ENCODE results near the gene PDZRN3. TPM values are rescaled to one million over a fixed set of nuclear protein-coding genes. Genes with fewer than 3 reads are reported as not detected.

The PDZRN3 gene
- polyA plus RNA-seq, 12 donors: 71.1 to 111 (median 87.2) TPM; not detected in 1

DNA sequence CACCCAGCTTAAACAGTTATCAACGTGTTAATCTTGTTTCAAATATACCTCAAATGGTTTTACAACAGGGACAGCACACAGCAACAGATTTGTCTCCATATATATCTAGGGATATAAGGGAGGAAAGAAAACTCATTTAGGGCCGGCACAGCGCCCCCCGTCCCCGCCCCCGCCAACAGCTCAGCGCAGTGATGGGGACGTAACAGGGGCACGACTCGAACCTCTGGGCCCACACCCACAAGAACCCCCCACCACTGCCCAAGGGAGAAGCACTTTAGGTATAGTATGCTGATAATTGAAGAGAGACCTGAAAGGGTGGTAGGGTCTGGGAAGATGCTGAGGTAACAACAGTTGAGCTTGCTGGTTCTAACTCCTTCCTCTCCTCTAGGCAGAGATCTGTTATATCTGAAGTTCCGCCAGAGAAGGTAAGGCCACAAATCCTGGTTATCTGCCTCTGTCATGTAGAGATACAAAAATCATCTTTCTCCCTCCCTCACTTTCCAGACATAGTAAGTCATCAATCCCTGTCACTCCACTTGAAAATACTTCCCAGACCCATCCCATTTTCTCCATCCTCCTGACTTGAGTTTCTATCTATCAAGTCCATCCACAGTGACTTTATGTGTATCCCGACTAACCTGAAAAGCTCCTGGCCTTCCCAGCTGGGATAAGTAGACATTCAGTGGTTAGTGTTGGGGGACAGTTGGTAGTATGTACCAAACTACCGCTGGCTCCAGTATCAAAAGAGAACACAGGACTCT is 126.9 kb downstream of the PDZRN3 start:
- DNase-seq: no peak

DNA sequence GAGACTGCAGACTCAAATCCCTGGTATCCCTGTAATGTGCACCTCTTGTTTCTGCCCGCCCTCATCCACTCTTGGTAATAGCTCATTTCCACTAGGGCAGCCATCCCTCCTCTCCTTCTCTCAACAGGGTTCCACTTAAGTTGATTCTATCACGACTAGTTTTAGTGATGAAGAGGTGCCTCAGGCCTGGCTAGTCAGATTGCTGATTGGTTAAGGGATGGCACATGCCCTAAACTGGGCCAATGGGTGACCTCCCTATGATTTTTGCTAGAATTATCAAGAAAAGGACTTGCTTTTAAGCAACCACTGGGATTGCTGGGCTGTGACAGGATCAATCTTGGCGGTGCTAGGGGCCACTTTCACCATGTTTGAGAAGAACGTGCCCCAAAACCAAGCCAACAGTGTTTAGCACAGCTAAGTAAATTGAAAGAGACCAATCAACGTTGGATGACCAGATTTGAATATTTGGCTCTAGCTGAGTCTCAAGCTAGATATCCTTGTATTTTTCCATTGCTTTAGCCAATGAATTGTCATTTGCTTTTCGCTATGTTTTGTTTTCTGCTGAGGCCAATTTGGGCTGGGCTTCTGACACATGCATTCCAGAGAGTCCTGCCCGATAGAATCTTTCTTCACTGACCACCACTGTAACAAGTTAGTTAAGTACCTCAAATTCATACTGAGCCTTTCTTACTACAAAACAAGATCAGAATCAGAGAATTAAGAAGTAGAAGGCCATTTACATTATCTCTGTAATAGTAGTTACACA is 131.0 kb downstream of the PDZRN3 start:
- DNase-seq: no peak

DNA sequence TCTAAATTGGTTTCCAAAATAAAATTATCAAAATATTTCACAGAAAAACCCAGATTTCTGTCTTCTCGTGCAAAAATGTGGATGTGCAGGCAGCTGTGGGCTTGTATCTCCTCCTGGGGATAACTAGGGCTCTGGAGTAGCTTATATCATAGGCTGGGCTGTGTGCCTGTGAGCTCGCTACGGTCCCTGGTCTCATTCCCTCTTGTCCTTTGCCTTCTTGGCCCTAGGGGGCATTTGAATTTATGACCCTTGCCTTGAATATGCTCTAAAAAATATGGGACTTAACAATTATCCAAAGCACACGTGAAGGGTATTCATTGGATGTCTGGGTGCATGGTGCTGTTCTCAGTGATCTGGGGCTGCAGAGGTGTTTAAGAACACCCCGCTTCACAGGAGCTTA is 132.6 kb downstream of the PDZRN3 start:
- no peak for DNase-seq

DNA sequence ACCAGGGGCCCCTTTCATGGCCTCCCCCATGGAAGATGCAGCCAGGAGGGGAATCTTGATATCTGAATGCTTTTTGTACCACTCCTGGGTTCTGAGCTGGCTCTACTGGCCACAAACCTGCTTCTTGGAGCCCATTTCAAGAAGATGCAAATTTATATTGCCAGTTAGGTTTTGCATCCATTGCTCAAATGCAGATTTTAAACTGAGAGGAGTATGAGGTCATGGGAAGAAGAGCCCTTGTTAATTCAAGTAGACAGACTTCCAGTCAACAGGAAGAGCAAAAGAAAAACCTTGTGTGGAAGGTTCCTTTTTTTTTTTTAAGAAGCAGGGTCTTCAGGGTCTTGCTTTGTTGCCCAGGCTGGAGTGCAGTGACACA is 133.5 kb downstream of the PDZRN3 start:
- DNase-seq: no peak

DNA sequence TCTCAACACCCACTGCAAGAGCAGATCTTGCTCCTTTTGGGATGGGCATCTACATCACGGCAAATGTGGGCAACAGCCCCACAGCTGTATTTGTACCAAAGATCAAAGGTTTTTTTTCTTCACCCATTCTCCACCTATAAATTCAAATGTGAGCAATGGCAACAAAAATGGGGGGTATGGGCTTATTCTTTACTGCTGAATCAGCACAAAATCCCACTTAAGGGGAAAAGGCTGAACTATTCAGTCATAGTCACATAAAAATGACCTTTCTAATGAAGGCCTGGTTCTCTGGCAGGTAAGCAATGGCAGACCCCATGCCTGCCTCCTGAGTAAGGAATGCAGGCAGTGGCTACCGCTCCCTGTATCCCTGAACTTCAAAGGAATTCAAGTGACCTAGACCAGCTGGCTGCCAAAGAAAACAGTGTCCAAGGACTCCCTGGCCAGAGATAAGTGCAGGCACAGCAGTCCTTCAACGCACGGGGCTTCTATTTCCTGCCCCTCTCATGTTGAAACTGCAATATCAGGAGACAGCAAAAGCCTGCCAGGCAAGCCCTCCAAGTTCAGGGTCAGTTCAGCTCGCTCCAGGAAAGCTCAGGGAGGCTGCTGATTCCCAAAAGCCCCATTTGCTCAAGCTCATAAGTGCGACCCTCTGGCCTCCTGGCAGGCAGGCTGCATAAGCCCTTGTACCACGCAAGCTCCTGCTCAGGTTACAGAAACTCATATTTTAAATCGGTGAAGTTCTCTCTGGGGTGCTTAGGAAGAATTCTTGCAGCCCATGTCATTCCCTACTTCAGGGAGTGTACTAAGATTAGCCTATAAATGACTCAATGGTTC is 134.1 kb downstream of the PDZRN3 start:
- DNase-seq: no peak

DNA sequence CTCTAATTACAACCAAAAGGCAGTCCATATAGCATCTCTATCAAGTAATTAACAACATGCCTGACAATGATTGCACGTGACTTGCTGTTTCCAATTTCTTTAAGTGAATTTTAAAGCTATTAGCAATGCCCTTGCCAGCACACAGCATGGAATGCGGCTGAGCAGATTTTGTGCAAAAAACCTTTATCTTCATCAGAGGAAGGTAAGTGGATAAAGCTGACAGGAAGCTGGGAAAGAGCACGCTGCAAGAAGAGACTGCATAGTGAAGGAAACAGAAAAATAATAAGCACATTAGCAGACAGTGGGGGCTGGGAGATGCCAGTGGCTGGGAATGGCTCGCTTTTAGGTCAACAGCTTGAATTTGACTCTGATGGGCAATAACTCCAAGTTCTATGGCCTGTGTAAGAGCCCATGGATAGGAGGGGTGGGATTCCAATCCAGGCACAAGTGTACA is 138.8 kb downstream of the PDZRN3 start:
- DNase-seq: no peak

DNA sequence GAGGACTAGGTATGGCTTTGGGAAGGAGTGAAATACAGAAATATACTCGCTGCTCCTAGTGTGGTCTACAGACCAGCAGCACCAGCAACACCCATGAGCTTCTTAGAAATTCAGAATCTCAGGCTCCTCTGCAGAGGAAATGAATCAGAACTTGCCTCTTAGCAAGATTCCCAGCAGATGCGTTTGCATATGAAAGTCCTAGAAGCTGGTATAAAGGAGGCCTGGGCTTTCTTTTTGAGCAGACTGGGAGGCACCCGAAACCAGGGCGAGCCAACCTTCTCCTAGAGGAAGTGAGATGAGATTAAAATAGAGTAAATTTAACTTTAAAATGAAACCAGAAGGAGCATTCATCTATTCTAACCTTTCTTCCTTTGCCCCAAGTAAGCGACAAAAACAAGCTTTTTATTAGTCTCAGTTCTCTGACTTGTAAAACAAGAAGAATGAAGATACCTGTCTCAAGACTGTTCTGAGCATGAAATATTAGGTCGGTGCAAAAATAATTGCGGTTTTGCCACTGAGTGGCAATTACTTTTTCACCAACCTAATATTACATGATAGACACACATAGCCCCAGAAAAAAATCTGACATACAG is 140.0 kb downstream of the PDZRN3 start:
- DNase-seq: no peak

DNA sequence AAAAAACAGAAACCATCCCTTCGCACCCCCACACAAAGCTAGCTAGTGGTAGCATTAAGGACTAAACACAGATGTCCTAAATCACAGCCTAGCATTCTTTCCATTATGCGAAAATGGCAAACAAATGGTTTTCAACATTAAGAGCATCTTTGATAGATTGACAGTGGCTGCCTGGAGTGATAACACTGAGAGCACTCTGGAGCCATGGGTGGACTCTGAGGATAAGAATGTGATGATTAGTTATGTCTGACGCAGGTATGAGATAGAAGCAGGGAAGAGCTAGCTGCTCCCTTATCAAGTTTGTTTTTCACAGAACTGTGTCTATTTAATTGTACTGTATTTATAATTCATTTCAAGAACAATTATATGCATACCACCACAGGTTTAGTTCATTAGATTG is 142.9 kb downstream of the PDZRN3 start:
- no peak for DNase-seq

DNA sequence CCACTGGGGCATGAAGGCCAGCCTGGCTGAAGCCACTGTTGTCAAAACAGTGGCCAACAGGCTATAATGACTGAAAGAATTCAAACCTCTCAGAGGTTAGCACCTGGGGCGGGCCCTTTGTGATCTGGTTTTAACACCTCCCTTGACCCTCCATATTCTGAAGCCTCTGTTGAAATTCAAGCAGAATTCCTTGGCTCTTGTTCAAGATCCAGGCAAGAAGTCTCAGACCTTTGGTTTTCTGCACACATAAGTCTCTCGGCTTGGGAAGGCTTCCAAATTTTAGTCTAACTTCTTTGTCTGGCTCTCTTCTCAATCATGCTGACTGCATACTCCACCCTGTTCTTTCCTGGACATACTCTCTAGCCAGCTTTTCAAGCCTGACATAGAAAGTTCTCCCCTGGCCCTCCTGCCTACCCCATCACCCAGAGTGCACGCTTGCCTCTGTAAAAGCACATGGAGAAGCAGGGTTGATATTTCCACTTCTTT is 144.5 kb downstream of the PDZRN3 start:
- DNase-seq: no peak

DNA sequence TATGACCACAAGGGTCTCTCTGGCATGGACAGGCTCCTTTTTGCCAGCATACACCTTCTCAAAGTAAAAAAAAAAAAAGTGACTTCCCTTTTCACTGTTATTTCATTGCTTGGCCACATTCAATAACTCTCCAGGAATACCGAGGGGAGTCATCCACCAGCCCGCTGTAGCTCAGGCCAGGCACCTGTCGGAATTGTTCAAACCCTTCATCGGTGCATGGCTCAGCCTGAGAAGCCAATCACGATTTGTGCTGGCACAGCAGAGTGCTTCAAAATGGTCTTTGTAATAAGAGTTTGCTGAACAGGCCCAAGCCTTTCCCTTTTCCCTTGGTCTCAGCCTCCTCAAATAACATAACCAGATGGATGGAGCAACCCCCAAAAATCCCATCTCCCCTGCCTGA is 145.4 kb downstream of the PDZRN3 start:
- no peak for DNase-seq

DNA sequence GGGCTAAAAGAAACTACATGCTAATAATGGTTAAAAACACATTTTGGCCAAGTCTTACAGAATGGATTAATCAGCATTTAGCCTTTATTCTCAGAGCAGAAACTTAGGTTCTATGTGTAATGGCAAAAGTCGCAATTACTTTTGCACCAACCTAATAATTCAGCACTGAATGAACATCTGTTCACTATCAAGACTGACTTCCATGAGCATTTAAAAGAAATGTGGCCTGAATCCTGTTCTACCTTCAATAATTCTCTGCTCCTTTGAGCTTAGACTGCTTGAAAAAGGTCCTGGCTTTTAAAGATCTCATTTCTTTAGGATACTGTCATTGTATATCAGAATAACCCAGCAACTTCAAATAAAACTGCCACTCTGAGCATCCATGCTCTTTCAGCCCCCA is 145.9 kb downstream of the PDZRN3 start:
- DNase-seq: no peak

DNA sequence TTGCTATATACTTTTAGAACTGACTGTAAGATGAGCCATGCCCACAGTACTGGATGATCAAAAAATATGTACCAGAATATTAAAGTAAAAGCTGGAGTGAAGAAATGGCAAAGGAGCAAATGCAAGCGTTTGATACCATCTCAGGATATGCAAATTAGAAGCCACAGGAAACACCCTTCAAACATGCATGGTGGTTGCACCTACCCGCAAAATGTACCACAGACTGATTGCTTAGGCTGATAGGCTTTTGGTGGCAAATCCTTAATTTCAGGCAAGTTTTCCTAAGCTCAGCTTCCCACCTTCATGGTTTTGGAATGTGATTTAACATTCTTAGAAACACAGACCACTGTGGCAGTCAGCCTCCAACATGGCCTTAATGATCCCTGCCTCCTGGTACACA is 149.0 kb downstream of the PDZRN3 start:
- no peak for DNase-seq

DNA sequence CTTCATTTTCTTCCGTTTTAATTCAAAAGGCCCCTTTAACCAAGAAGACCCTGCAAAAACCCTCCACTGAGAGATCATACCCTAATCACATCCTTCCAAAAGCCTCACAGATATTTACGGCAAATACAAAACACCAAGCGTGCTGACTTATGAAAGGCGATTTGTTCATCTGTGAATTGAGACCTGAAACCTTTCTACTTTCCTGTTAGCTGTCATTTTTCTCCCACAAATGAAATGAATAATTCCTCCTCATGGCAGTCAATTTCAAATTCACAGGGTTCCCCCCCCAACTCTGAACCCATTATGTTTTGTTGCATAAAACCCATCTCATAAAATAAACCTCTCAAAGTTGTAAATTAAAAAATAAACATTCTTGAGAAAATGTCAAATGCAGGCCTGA is 149.6 kb downstream of the PDZRN3 start:
- no peak for DNase-seq

DNA sequence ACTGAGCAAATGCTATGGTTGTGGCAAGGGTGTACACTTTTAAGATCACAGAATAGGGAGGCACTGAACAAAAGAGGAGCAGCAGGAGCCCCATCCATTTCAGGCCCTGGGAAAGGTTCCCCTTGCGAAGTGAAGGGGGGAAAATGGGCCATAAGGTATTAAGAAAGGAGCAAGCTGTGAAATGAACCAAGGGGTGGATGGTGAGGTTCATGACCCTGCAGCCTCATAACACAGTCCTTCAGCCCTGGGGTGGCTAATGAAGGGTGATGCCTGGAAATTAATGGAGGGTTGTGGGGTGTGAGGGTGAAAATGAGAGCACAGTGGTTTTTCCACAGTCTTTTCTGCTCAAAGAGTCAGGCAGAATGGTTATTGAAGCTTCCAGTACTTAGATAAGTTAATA is 150.1 kb downstream of the PDZRN3 start:
- DNase-seq: no peak

DNA sequence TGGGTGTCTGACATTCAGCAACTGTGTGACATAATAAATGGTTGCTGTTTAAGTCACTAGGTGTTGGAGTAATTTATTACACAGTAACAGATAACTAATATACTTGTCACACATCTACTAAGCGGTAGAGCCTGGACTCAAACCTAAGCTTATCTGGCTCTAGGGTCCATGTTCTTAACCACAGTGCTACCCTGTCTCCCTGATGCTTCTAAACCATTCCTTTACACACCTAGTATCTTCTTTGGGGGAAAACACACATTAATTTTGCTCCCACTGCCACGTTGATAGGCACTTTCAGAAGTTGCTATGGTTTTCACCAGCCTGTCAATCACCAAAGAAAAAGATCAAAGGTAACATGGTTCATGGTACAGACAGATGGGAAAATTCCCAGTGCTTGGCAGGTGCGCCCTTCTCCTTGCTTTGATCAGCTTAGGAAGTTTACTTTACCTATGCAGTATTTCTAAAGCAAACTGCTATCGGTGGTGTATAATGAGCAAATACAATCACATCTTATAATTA is 150.8 kb downstream of the PDZRN3 start:
- no peak for DNase-seq

DNA sequence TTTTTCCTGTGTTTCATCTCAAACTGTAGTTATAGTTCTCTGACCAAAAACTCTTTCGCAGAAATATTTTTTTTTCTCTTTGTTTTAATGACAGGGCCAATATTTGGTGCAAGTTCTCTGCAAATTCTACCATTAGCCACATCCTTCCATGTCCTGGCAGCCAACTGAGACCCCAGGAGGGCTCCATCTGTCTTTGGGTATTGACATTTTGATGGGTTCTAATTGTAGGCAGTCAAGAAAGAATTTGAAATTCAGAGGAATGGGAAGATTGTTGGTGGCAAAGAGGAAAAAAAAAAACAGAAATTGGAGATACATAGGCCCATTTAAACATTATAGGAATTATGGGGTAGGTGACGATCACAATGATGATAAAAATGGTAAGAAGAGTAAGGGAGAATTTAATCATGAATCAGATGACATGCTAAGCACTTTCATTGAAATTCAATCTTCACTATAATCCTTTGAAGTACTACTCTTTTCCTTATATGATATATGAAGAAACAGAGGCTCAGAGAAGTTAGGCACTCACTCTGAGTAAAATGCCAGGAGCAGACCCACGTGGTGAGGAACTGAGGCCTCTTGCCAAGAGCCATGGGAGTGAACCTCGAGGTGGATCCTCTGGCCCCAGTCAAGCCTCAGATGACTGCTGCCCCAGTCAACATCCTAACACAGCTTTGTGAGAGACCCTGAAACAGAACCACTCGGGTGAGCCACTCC is 151.4 kb downstream of the PDZRN3 start:
- DNase-seq: no peak

DNA sequence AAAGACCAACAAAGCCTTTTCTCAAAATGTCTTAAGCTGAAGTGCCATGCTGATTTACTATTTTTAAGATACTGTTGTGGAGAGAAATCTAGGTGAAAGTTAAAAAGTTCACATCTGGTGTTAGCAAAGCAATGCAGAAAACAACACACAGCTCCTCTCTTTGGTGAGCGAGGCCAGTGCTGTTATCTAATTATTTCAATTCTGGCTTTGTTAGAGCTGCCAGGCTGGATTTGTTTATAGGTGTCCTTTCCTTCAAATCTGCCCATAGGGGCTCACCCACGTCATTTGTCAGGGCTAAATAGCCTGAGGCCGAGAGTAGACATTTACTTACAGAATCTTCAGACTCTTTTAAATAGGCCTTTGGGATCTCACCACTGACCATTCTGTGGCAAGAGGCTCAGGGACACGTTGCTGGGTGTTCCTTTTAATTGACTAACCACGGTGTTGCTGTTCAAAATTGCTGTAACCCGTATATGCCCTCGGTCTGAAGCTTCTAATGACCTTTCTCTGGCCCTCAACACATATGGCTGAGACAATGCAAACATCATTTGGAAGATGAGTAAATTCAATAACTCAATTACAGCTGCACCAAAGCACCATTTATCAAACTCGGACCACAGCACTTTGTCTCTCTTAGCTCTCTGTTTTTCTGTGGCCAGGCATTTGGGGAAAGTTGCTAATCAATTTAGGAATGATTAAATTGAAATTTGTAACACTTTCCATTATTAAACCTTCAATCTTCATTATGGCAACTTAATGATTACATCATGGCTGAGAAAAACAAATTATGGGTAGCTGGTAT is 152.6 kb downstream of the PDZRN3 start:
- no peak for DNase-seq

DNA sequence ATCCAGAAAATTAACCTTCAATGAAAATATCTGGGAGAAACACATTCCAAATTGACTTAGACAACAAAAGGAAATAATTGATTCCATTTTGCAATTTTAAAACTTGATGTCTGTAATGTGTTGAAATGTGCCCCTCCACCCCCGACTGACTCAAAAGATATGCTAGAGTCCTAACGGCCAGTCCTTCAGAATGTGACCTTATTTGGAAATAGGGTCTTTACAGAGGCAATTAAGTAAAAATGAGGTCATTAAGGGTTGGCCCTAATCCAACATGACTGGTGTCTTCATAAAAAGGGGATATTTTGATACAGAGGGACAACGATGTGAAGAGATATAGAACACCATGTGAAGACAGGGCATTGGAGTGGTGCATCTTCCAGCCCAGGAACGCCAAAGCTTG is 153.9 kb downstream of the PDZRN3 start:
- no peak for DNase-seq

DNA sequence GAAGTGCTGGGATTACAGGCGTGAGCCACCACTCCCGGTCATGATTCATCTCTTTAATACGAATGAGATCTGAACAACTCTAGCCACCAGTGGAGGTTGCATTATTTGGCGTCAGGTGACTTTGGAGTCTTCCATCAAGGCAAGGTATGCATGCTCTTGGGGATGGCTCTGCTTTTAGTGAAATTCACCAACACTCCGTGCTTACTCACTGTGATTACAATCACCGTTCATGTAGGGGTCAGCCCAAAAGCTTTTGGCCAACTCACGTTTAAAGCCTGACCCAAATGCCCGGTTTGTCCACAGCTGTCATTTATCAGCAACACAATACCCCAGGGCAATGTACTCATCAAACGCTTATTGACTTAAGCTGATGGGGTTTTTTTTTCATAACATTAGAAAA is 155.4 kb downstream of the PDZRN3 start:
- DNase-seq: no peak

DNA sequence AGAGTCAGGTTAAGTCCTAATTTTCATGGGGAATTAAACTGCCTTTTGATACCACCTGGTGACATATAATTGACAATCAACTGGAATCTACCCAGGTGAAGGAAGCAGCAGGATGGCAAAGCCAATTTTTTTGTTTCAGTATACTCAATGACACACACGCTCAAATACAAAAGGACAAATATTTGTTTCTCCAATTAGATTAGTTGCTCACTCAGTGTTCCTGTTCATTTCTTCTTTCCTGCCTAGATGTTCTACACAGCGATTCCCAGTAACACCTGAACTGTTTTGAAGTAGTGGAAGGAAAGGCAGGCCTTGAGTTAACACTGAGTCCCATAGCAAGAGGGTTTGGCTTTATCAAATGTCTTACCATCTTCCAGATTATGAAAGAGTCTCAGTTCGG is 157.5 kb downstream of the PDZRN3 start:
- DNase-seq: no peak

Measured in muscle of arm (tissue), 12 donors.